ENCODE measurements around the gene CCDC87.

GRCh38 chr11:66617155-66617834 lies 24.4 kb upstream of the CCDC87 start:
- TF ChIP-seq GATA3 (IDR thresholded peaks at IDR 0.05; ENCODE audit: low read depth, low read length): no peak
- no peak for TF ChIP-seq GATA2 (IDR thresholded peaks at IDR 0.05; ENCODE audit: low read depth, low read length)
